GM12864 (cell line): ENCODE results near the gene DAB2.

Experiments used
- DNase-seq: peaks from one replicate; pipeline ENCODE4 v3.0.0-alpha.2; 2011; ENCODE audit warnings: low read depth
- H3K4me3 ChIP-seq: 2 replicates; pipeline ENCODE4 v1.5.1; 2011; ENCODE audit warnings: mild to moderate bottlenecking, low read depth, low read length, control low read depth
- TF ChIP-seq, protein P1 (sequence below): IDR thresholded peaks from 2 replicates; pipeline ENCODE4 v1.5.1; 2011; ENCODE audit warnings: low read depth, mild to moderate bottlenecking, moderate library complexity, low read length, control low read depth, inconsistent platforms; ENCODE audit errors: missing control alignments

The DAB2 gene

GRCh38 chr5:39424736-39425637 lies at the start of gene DAB2:
DAB2 (minus strand) TSS chr5:39424980; CDS start chr5:39394320, 30,660 bp downstream.
- DNase-seq = no peak

DNA sequence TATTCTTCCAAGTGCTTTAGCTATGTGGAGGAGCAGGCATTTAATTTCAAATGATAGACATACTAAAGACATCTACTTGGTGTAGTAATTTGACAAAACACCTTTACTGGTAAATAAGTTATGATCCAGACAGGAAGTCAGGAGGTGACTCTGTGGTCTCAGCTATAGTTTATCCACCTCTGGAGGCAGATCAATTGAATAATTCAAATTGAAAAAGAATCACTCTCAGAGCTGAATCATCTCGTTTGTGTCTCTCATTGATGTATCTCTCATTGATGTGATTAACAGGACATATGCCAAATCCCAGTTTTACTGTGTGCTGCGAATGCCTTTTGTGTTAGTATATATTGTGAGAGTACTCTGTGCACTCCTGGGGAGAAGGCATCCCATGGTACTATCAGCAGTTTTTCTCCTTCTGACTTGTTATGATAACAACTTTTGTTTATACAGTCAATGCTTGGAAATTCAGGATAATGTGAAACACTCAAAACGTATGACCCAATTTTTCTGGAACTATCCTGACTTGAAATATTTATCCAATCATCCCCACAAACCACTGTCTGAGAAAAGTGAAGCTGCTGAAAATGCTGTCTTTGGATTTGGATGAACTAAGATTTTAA lies 48.5 kb upstream of the DAB2 start:
- DNase-seq = no peak
- TF ChIP-seq, protein P1, sequence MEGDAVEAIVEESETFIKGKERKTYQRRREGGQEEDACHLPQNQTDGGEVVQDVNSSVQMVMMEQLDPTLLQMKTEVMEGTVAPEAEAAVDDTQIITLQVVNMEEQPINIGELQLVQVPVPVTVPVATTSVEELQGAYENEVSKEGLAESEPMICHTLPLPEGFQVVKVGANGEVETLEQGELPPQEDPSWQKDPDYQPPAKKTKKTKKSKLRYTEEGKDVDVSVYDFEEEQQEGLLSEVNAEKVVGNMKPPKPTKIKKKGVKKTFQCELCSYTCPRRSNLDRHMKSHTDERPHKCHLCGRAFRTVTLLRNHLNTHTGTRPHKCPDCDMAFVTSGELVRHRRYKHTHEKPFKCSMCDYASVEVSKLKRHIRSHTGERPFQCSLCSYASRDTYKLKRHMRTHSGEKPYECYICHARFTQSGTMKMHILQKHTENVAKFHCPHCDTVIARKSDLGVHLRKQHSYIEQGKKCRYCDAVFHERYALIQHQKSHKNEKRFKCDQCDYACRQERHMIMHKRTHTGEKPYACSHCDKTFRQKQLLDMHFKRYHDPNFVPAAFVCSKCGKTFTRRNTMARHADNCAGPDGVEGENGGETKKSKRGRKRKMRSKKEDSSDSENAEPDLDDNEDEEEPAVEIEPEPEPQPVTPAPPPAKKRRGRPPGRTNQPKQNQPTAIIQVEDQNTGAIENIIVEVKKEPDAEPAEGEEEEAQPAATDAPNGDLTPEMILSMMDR = no peak

More at GRCh38 chr5:39424736-39425637, at the start of gene DAB2:
- H3K4me3 ChIP-seq = no peak within 1 kb of the TSS
- TF ChIP-seq, protein P1 = no peak

DNA sequence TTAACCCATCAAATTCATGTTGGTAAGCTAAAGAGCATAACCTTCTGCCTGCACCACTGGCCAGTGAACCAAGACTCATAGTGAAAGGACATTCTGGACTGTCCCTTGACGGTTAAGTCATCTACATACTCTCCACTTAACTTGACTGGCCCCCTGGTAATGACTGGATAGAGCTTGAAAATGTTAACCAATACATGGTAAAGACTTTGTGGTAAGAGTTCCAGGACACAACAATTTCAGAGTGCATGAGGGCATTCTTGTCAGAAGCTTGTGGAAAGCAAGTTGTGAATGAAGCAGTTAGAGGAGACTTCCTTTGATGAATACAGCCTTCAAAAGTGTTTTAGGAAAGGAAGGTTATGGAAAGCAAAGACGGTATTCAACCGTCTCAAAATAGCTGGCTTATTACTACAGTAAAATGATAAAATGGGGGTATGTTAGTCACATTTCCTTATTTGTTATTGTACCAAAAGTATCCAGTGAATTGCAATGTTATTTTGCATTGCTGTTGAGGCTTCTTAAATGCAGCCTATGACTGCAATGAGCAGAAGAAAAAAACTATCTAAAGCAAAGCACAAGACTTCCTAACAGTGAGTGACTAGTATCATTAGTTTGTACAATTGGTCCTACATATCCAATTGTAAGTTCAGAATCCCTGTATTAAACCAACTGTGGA lies 47.2 kb upstream of the DAB2 start:
- no peak overlapping the region for H3K4me3 ChIP-seq
- TF ChIP-seq, protein P1 = no peak
- no peak for DNase-seq

More for the DNA sequence above, 48.5 kb upstream of the DAB2 start:
- H3K4me3 ChIP-seq = no peak overlapping the region

GRCh38 chr5:39470811-39471210 lies 46.0 kb upstream of the DAB2 start:
- no peak overlapping the region for H3K4me3 ChIP-seq
- no peak for DNase-seq
- TF ChIP-seq, protein P1 = no peak

DNA sequence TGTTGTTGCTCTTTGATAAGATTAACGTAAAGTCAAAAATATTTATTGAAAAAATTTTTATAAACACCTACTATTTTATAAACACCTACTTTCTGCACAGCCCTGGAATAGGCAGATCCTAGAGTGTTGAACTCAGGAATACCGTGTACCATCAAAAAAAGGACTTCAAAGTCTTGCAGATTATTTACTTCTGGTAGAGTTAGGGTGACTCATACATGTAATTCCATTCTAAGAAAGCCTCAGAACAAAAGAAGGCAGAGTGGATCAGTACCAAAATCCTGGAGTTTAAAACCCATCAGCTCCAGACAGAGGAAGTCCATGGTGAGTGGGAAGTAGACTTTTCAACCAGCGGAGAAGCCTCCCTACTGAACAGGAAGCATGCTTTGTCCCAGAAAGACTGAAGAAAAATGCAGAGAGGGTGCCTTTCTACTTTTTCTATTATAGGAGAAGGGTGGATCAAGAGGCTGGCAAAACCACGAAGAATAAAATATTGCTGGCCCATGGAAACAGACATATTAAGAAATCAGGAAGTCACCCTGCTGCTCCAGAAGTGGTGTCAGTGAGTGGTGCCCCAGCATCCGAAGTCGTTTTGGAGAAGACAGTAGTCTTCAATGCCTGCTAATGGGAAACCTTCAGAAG lies 45.1 kb upstream of the DAB2 start:
- no peak overlapping the region for H3K4me3 ChIP-seq
- no peak for DNase-seq
- TF ChIP-seq, protein P1 = no peak

- TF ChIP-seq, protein P1 = no peak
- no peak overlapping the region for H3K4me3 ChIP-seq
- DNase-seq = no peak
These were observed 44.4 kb upstream of the DAB2 start for GRCh38 chr5:39469176-39469575.
